GM19035 (cell line): ENCODE data around the gene CNOT6.
A peak's percentile ranks its signal among the peaks of the same experiment; 100 is the strongest.
"Not testable (repeated sequence)": the region's sequence is repeated elsewhere in the genome, so short reads cannot be mapped to it uniquely, and the experiment has no call there.

Experiments
- ATAC-seq: cut with Tn5 transposase; IDR thresholded peaks from one replicate; pipeline ENCODE4 v1.9.1; 2021; ENCODE audit not compliant: unreplicated experiment

CNOT6 gene

DNA sequence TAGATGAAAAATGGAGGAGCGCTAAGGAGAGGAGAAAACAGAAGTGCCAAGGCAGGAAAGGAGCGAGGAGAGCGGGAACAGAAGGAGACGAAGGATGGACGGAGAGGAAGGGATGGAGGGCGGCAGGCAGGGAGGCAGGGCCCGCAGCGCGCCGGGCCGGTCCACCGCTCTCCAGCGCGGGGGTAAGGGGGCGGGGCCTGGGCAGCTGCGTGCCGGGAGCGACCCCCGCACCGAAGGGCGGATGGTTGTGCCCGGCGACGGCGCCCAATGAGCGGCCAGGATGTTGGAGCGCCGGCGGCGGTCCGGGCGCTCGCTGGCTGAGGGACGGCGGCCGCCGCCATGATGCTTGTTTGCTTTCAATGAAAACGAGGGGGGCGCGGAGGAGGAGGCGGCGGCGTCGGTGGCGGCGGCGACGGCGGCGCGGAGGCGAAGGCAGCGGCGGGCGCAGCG, at the start of gene CNOT6:
TSS of gene CNOT6 (plus strand) at position 320 of the 450 bp plus-strand sequence. CDS start 34,898 bp downstream, outside the sequence.
- ATAC-seq, result peak; percentile 91

DNA sequence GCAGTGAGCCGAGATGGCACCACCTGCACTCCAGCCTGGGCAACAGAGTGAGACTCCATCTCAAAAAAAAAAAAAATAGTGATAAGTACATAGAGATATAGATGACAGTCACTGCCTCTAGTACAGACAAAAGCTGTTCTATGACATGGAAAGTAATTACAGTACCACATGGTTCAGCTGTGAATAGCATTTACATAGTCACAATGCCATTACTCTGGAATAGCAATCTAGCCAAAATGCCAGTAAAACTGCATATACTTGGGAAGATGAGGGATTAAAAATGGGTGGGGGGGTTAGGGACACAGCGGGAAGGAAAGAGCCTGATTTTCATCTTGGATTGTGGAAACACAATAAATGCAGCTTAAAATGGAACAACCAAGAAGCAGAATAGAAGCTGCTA, 39.4 kb upstream of the CNOT6 start:
- ATAC-seq, result no peak

- ATAC-seq, result no peak
These were observed 38.3 kb upstream of the CNOT6 start for GRCh38 chr5:180455872-180456271.

GRCh38 chr5:180456792-180457191, 37.4 kb upstream of the CNOT6 start:
- ATAC-seq, result no peak

- ATAC-seq, result not testable (repeated sequence)
These were observed 35.1 kb upstream of the CNOT6 start for GRCh38 chr5:180458852-180459673.

- ATAC-seq, result not testable (repeated sequence)
These were observed 34.5 kb upstream of the CNOT6 start for GRCh38 chr5:180459674-180460142.

GRCh38 chr5:180460834-180461233, 33.3 kb upstream of the CNOT6 start:
- no peak for ATAC-seq

DNA sequence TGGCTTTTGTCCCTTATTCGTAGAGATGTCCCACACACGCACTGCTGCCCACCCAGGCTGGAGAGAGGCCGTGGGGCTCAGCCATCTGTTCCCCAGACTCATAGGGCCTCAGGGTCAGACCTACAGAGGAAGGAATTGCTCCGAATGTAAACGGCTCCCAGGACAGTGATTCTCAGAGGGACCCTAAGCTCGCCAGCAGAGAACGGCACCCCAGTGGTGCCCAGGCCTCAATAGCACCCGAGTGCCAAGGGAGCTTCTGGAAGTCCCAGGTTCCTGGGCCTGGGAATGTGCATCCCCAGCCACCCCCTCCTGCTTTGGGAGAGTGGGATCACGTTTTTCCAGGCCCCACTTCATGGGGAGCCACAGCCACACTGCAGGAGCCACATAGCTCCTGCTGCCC, 32.9 kb upstream of the CNOT6 start:
- ATAC-seq, result no peak

- ATAC-seq, result no peak
These were observed 30.8 kb upstream of the CNOT6 start for GRCh38 chr5:180463216-180463900.

DNA sequence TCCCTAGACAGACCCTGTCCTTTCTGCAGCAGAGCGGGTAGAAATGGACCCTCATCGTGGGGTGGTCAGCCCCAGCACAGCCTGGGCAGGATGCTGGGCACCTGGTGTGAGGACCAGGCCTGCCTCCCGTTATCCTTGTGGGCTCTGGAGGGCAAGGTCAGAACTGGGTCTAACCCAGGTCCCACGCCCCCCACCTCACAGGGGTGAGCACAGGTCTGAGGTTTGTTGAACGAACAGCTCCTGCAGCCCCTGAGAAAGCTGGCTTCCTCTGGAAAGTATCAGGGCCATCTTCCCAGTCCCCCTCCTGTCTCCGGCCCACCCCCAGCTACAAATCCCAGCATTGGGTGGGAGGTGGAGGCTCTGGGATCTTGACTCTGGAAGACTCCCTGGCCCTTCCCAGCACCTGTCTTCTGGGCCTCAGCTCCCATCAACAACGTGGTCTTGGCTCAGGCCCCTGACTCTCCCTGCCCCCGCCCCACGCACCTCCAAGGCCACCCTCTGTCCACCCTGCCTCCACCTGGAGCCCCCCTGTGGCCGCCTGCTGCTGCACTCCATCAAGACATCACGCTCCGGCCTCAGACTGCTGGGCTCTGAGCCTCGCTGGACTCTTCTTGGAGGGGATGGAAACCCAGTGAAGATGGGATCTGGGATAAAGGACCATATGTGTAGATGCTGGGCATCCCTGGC, 30.1 kb upstream of the CNOT6 start:
- no peak for ATAC-seq

DNA sequence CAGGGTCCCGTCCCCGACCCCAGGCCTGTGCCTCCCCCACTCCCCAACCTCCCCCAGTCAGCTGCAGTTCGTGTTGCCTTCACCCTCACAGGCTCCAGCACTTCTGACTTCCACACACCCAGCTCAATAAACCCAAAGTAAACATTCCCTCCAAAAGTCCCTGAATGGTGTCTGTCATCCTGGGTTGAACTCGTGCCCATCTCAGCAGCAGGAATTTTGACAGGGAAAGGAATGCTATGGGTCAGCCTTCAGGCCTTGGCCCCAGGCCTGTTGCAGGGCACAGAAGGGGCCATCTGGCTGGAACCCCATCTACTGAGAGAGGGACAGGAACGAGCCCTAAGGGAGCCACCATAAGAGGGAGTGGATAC, 29.6 kb upstream of the CNOT6 start:
- no peak for ATAC-seq

GRCh38 chr5:180465052-180465451, 29.1 kb upstream of the CNOT6 start:
- not testable (repeated sequence) for ATAC-seq

DNA sequence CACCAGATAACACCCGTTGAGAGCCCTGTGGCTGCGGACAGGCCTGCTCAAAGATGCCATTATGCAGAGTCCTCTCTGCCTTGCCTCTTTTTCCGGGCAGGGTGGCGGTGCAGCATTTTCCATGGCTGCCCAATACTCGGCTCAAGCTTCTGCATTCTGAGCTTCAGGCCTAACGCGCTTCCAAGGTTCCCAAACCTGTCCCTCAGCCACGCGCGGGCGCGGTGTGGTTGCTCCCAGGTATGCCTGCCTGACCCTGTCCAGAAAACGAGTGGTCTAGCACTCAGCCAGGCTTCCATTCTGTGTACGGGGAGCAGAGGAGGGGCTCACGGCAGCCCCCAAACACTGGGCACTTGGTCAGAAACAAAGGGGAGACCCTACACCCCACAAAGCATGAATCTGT, 27.9 kb upstream of the CNOT6 start:
- ATAC-seq, result no peak

DNA sequence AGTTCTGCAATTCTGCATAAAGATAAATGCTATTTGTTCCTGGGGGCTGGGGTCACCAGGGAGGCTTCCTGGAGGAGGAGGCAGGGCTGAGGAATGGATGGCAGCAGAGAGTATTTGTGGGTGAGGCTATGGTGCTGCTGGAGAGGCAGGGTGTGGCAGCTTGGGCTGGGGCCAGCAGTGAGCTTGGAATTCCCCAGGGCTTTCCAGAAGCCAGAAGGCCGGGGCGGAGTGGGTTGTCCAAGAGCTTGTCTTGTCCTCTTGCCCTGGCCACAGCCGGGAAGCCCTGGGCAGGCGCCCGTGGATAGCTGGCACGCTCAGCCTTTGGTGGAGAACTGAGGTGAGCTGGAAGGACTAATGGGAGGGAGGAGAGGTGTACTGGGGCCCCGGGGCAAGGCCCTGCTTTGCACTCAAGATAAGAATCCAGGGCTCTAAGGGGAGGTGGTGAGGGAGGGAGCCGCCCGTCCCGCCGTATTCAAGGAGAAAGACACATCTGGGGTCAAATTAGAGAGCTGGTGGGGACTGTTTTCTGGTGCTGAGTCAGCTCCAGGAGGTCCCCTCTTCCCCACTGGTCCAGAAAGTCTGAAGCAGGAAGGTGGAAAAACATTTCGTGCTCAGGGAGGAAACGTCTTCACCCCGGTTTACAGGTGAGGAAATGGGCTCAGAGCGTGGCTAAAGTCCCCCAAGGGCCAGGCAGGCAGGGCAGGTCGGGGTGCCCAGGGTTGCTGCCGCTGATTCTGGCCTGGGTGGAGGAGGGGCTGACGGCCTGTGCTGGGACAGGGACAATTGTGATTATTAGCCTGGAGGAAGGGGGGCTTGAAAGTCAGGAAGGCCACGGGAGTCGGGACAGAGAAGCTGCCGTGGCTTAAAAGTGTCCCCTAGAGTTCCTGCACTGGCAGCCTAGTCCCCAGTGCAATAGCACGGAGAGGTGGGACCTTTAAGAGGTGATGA, 26.9 kb upstream of the CNOT6 start:
- ATAC-seq, result no peak

DNA sequence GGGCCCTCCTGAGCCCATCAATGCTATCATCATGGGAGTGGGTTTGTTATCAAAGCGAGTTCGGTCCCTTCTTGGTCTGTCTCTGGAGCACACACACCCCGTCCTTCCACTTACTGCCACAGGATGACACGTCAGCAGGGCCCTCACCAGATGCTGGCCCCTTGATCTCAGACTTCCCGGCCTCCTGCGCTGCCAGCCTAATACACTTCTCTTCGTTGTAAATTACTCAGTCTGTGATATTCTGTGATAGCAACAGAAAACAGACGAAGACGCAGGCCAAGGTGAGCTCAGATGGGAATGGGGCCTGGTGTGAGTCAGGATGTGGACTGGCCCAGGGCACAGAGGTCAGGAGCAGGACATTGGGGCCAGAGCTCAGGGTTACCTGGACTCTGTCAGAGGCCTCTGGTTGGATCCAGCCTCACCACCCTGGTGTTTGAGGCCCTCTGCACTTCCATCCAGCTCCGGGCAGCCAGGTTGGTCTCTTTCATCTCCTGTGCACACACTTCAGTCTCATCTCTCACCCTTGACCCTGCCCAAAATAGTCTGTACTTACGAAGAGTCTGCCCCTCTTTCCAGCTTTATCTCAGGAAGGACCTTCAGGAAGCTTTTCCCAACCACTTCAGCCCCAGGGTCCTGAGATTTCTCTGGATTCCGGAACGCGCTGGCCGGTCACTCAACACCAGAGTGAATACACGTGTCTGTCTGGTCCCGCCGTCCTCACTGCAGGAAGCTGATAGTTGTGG, 26.0 kb upstream of the CNOT6 start:
- ATAC-seq, result no peak

- no peak for ATAC-seq
These were observed 25.2 kb upstream of the CNOT6 start for GRCh38 chr5:180468732-180469585.

DNA sequence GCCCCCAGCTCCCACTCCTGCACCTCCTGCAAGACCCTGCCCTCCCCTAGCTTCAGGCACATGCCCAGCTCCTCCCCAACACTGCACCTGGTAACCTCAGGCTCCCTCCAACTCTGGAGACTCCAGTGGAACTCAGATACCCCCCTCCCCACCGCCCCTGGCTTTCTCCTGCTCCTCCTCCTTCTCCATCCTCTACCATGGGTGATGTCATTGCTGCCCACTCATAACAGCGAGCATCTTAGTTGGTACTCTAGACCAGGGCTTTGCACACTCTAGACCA, 24.7 kb upstream of the CNOT6 start:
- ATAC-seq, result no peak

- no peak for ATAC-seq
These were observed 24.3 kb upstream of the CNOT6 start for GRCh38 chr5:180469866-180470265.

- ATAC-seq, result no peak
These were observed 23.8 kb upstream of the CNOT6 start for GRCh38 chr5:180470361-180470760.
